ENCODE results near the gene KAZN.

Gene KAZN

DNA sequence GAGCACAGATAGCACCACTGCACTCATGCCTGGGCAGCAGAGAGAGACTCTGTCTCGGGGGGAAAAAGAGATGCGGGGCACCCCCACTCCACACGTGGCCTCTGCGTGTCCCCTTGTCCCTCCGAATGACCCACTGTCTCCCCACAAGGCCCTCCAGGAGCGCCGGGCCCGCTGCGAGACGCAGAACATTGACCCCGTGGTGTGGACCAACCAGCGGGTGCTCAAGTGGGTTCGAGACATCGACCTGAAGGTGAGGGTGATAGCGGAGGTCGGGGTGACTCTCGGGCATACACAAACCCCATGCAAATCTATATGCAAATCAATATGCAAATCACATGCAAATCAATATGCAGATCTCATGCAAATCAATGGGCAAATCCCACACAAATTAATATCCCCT is 504.7 kb downstream of the KAZN start:
- no peak for DNase-seq

DNA sequence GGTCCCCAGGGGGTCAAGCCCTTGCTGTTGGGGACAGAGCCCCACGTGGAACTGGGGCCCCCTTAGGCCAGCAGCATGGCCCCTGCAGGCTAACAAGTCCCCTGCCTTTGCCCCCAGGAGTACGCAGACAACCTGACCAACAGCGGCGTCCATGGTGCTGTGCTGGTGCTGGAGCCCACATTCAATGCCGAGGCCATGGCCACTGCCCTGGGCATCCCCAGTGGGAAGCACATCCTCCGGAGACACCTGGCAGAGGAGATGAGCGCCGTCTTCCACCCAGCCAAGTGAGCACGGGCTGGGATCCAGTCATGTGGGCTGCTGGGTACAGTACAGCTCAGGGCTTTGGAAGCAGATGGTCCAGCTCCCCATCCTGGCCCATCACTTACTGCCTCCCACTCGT is 505.4 kb downstream of the KAZN start:
- no peak for DNase-seq

DNA sequence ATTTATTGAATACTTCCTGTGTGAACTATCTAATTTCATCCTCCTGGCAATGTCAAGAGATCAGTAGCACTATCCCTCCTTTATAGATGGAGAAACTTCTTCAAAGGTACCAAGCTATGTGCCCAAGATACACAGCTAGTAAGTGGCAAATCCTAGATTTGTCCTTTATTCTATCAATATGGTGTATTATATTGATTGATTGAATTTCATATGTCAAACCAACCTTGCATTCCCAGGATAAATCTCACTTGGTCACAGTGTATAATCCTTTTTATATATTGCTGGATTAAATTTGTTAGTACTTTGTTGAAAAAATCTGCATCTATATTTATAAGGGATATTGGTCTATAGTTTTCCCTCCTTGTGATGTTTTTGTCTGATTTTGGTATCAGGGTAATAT is 506.3 kb downstream of the KAZN start:
- DNase-seq = no peak

DNA sequence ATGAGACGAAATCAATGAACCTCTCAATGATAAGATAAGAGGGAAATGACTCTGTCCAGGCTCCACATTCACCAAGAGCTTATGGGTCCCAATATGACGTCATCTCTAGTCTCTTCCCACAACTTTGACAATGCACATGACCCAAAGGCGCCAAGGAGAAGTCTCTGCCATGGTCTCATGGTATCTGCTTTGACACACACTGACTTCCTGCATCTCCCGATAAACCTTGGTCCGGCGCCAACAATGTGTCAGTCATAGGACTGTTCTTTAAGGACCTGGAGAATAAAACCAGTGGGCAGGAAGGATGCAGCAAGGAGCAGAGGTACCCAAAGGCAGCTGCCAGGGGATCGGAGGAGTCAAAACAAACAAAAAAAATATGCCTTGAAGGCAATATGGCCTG is 508.1 kb downstream of the KAZN start:
- DNase-seq = no peak

DNA sequence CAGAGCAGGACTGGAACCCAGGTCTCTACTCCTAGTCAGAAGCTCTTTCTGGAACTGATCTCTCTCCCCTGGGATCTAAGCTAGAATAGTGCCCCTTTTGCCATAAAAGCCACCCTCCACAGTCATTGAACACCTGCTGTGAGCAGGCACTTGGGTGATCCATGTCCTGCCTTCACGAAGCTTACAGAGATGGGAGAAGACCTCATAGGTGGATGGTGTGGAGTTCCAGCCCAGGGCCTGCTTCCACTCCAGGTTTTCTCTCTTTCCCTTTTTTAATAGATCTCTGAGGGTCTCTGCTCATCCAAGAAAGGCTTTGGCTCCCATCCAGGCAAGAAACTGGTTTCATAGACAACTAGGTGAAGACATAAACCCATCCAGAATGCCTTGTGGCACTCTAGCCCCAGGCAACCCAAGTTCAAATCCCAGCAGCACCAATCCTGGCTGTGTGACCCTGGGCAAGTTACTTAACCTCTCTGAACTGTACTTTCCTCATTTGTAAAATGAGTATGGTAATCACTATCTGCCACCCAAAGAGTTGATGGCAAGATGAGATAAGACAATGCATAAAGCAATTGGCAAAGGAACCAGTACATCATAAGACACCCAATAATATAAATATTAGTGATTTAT is 508.7 kb downstream of the KAZN start:
- DNase-seq = no peak

DNA sequence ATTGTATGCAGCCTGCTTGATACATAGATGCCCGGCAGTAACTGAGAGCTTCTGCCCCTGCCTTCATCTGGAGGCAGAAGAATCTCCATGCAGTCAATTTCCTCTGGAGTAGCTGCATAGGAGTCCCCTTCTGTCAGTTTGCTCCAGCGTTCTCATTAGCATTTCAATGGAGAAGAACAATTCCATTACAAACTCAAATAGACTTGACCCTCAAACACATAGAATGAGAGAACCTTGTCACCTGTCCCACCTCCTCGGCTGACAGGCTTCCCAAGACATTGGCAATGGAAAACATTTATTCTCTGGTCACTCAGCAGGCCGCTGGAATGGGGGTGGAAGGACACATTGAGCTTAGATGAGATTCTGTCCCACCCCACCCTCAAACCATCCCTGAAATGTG is 509.4 kb downstream of the KAZN start:
- no peak for DNase-seq

DNA sequence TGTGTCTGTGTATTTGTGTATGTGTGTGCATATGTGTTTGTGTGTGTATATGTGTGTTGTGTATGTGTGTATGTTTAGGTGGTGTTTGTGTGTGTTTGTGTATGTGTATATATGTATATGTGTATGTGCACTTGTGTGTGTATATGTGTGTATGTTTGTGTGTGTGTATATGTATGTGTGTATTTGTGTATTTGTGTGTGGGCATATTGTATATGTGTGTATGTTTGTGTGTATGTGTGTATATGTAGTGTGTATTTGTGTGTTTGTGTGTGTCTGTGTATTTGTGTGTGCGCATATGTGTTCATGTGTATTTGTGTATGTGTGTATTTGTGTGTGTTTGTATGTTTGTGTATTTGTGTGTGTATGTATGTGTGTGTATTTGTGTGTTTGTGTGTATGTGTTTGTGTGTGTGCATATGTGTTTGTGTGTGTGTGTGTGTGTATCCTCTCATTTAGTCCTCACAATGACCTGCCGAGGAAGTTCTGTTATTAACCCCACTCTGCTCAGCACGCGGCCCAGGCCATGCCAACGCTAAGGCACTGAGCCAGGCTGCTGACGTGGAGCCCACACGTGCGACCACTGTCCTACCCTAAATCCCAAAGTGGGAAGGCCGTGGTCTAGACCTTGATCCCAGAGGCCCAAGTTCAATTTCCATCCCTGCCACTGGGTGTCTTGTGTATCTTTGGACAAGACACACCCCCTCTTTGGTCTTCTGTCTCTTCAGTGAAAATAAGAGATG is 511.8 kb downstream of the KAZN start:
- no peak for DNase-seq

DNA sequence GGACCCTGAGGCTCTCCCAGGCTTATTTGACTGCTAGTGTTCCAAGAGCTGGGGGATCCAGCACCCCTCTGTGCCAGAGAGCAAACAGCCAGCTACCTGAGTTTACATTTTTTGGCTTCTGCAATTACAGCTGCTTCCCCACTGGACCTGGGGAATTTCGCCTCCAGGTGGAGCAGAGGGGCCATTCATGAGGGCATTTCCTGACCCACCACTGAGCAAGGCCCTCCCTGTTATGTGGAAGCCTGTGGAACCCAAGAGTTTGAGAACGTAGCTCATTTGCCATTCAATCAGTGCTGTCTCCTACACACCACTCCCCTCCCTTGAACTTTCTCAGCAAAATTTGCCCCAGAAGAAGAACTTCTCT is 512.4 kb downstream of the KAZN start:
- DNase-seq = no peak

DNA sequence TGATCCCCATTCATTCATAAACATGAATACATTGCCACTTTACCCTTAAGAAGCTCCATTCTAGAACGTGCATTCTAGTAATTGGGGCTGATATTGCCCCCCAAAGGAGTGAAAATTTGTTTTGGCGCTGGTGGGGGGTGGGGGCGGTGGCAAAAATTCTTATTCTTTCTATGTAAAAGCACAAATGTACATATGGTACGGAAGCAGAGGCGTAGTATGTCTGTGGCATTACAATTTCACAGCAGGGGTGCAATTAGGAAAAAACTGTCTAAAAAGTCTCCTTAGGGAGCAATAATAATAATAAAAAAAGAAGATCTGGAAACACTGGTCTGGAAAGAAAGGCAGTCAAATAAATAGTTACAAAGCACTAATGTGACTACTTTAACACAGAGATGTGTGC is 514.7 kb downstream of the KAZN start:
- no peak for DNase-seq

DNA sequence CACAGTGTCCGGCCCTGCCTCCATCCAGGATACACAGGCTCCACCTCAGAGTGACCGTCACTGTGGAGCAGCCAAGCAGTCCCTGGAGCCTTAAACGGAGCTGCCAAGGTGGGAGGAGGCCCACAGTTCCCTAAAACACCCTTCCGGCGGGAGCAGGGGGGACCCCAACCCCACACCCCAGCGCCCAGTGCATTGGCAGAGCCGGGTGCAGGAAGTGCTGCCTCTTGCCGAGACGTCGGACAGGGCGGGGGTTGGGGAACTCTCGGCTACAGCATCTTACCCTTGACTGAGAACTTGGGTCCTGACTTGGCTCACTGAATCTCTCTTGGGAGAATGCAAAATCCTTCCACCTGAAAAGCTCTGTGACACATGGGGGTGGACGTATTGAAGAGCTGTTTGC is 516.4 kb downstream of the KAZN start:
- no peak for DNase-seq

DNA sequence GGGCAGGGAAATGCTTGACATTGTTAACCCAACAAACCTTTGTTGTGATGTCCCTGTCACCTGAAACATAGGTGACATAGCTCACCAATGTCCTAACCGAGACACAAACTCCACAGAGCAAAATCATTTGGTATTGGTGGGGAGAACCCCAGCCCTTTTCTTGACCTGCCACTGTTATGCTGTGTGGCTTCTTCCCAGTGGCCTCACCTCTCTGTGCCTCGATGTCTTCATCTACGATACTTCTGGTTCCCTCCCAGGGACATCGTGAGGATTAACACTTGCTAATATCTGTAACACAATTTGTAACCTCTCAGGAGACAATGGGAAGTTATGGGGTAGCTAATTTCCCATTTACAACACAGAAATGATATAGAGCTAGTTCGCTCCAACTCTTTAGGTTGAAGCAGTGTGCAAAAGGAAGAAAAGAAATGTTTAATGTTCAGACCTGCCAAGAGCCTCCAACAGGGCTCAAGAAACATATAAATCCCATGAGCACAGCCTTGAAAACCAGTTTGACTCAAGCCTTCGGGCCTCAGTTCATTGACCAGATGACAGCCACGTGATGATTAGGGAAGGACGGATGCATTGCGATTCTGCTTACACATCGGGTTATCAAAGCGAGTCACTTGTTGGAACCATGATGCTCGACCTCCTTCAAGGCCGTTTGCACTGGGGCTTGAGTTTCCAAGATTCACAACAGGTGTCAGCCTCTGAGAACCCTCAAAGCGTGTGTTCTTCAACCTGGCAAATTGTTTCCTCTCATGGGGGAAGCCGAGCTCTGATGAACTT is 517.3 kb downstream of the KAZN start:
- no peak for DNase-seq

DNA sequence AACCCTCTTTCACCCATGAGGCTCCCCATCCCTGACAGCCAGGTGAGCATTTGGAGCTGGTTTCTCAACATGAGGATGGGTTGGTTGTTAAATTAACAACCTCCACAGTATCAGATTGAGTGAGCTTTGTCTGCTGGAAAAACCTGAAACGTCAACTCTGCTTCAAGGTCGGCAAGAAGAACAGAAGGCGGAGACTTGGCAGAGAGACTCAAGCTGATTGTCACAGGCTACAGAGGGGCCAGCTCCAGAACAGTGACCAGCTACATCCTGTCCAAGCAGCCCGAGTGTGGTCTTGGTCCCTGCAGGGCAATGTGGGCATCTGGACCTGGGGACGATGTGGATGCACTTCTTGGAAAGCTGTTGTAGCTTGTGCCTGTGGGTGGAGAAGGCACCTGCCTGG is 518.5 kb downstream of the KAZN start:
- DNase-seq = no peak

DNA sequence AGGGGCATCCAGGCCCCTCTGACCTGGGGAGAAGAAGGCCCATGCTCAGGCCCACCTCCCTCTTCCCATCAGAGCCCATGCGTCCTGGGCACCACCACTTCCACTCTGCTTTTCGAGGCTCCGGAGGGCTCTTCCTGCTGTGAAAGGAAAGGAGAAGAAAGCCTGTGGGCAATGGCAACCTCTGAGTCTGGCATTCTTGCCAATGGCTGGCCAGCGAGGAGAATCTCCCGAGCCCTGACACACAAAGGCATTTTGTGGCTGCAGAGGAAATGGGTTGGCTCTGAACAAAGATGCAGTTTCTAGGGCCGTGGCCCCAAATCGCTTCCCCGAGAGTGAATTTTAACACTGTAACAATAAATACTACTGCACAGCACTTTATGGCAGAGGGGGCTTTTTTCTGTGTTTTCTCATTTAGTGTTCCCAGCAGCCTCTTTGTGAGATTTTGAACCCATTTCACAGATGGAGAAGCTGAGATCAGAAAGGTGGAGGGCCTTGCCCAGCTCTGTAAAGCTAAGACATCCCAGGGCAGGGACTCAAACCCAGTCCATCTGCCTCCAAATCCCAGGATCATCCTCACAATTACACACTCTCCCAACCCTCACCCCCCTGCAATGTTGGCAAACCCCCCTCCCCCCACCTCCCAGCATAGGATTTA is 519.3 kb downstream of the KAZN start:
- DNase-seq = no peak

DNA sequence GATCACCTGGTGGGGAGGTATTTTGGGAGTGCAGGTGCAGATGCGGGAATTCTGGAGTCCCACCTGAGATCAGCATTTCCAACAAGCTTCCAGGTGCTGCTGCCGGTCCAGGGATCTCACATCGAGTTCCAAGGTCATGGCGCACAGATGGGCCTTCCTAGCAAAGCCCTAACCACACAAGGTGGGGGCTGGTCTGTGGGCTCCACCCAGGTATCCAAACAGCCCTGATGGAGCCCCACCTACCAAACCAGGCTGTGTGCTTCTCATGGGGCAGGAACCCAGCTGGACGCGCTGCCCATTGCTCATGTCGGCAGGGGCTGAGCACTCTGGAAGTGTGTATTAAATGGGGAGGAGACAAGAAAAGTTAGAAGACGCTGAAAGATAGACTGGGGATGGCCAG is 520.1 kb downstream of the KAZN start:
- DNase-seq = no peak

DNA sequence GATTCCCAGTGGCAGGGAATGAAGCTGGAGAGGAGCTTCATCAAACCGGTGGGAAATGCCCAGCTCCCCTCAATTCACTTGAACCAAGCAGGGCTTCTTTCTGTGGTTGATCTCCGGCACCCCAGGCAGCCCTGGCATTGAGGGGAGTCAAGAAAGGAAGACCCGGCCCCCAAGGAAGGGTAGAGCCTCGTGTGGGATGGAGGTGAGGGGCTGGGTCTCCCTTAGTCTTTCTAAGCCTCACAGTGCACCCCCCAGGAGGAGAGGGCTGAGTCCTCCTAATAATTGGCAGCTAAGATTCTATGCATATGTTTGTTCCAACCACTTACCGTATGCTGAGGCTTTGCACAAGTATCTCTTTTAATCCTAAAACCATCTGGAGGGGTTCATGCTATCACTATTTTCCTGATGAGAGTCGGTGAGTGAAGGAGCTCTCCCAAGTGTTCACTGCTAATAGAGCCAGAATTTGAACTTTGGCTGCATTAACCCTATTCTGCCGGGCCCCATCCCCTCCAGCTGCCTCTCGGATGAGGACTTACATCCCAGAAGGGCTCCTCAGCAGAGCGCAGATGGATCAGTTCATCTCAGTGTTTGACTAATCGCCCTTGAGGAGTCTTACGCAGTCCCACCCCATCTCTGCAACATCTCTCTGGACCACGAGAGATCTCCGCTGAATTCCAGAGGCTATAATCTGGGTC is 521.9 kb downstream of the KAZN start:
- no peak for DNase-seq

DNA sequence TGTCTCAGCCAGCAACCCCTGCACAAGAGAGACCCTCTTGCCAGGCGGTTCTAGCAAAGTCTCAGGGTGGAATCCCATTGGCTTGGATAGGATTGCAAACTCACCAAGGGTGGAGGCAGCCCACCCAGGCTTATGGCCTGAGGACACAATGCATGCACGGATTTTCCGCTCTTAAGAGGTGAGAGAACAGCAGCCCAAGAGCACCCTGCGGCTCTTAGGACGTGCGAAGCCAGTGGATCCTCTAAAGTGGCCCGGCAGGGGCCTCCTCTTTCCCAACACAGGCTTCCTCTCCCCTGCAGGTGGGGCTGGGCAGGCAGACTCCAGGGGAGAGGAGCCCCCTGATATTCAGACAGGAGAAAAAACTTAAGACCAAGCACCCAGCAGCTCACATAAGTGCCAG is 523.8 kb downstream of the KAZN start:
- no peak for DNase-seq

DNA sequence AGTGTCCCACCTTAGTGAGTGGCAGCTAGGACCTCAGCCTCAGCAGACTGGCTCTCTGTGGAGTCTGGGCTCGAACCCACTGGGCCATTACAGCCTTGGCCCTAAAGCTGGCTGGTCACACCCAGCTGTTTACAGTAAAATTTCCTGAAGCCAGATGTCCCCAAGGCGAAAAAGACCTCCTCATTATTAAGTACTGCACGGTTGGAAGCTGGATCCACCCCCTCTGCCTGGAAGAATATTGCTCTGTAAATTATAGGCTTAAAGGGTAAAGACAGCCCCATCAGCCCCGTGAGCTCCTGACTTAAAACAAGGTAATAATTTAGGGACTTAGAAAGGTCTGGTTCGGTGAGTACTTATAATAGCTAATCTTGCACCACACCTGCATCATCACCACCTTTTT is 524.8 kb downstream of the KAZN start:
- DNase-seq = no peak

DNA sequence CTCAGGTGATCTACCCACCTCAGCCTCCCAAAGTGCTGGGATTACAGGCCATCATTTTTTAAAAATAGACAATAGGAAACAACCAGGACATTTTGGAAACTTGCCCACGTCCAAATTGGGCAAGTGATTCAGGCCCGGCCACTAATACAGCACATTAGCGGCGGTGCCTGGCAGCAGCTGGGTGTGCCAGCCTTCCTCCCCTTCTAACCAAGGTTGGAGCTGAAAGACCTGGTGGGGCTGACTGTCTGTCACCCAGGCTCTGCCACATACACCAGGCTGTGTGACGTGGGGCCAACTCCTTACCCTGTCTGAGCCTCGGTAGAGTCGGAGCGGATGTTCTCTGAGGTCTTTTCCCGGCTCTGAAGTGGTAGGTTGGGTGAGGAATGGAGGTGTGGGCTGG is 525.4 kb downstream of the KAZN start:
- no peak for DNase-seq

DNA sequence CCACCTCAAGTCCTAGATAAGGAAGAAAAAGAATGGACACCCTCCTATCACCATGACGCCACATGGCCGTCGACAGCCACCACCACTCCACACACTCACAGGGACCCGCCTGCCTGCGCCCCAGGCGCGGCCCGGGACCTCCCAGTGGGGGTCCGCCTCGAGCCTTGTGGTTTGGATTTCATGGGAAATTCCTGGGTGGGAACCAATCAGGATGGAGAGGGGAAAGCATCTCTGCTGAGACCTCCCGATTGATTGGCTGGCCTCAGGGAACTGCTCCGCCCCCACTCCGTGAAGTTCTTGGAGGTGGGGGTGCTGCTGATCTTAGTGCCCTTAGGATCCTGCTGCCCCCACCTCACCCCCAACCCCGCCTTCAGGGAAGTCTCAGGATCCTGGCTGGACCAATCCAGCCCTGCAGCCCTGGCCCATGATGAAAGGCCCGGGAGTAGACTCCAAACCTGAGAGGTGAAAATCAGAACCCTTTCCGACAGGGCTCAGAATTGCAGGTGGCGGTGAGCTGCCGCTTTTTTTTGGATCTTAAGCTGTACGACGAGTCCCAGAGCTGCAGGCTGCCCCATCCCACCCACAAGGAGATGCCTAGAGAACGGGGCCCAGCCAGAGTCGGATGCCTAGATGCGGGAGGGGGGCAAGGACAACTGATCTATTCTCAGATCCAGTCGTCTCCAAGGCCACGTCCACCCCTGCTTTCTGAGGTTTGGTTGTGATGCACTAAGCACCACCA is 526.0 kb downstream of the KAZN start:
- DNase-seq = no peak

DNA sequence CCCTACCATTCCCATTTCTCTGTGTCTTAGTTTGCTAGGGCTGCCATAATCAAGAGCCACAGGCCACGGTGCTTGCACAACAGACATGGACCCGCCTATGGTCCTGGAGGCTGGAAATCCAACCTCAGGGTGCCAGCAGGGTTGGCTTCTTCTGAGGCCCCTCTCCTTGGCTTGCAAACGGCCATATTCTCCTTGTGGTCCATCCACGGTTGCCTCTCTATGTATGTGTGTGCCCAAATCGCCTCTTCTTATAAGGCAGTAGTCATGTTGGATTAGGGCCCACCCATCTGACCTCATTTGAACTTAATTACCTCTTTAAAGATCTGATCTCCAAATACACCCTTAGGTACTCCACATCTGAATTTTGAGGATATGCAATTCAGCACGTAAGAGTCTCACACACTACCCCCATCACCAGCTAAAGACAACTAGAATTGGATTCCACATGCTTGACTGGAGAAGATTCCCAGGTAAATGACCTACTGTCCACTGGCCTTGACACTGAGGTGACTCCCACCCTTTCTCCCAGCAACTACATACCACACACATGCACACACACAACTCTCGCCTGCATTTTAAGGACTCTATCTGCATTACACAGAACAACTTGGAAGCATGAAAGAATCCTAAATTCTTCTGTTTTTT is 526.7 kb downstream of the KAZN start:
- no peak for DNase-seq

DNA sequence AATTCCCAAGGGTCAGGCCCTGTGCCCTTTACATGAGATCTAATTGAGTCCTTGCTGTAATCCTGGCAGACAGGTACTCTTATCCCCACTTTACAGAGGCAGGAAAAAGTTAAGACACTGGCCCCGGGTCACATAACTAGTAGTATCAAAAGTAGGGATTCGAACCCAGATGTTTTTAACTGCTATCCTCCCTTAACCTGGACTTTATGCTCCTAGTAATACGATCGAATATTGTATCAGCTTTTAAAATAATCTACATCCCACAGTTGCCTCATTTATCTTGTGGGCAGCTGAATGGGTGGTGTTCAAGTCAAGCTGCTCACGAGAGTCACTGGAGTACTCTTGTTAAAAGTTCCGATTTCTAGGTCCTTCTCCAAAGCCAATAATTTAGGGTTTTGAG is 529.6 kb downstream of the KAZN start:
- DNase-seq = no peak

All from fibroblast of upper back skin (primary cell).